Thyroid gland (tissue), 4 donors: ENCODE measurements around the gene NAALADL2. TPM values are rescaled to one million over a fixed set of nuclear protein-coding genes. Genes with fewer than 3 reads are reported as not detected.
"Not testable (repeated sequence)": the region's sequence is repeated elsewhere in the genome, so short reads cannot be mapped to it uniquely, and the experiment has no call there.

Experiments used
- DNase-seq, 2 donors: peaks; one replicate each; pipeline ENCODE4 v3.0.0-alpha.2; 2019
- H3K27ac ChIP-seq, 3 donors: fragments of 200-600 bp; sonication (generic); 1 replicate in 2 of 3; 2 replicates in 1 of 3; pipeline ENCODE4 v1.5.1; 2016 to 2019; ENCODE audit warnings: mild to moderate bottlenecking in 1 of 3, moderate library complexity in 1 of 3
- H3K27me3 ChIP-seq: fragments of 200-600 bp; sonication (generic); one replicate; pipeline ENCODE4 v1.5.1; 2019
- H3K36me3 ChIP-seq, 2 donors: fragments of 200-600 bp; sonication (generic); one replicate each; pipeline ENCODE4 v1.5.1; 2016 to 2019
- H3K4me1 ChIP-seq, 2 donors: fragments of 200-600 bp; sonication (generic); one replicate each; pipeline ENCODE4 v1.5.1; 2017 to 2019
- H3K4me3 ChIP-seq, 3 donors: fragments of 200-600 bp; sonication (generic); replicated peaks in 1 of 3; 1 replicate in 2 of 3; 2 replicates in 1 of 3; pipeline ENCODE4 v1.5.1; 2016; ENCODE audit warnings: mild to moderate bottlenecking in 1 of 3
- H3K9me3 ChIP-seq: fragments of 200-600 bp; sonication (generic); one replicate; pipeline ENCODE4 v1.5.1; 2017
- POLR2A ChIP-seq, 2 donors: fragments of 450-650 bp; IDR thresholded peaks; one replicate each; pipeline ENCODE4 v1.6.1; 2017; ENCODE audit warnings: antibody characterized with exemption in 2 of 2, mild to moderate bottlenecking in 2 of 2, moderate library complexity in 1 of 2
- WGBS, 2 donors: methylation state at CpG; one replicate each; pipeline ENCODE4 v1.1.5; 2017; 5-methylcytosine and 5-hydroxymethylcytosine counted together
- intact Hi-C: fragments of 100-400 bp; cut with DNase I; formaldehyde crosslinking; loops from one replicate; pipeline ENCODE4 v1.15.1; 2023
- total RNA-seq, 4 donors: library from RNA; depleted of rRNA; stranded (reverse); fragments of >200 nt; gene quantifications; one replicate each; pipeline ENCODE4 v1.2.3, GENCODE V29; 2016
- TF ChIP-seq, protein P1 (sequence below), 6 experiments: fragments of 200-600 bp in 3 of 6; fragments of 450-650 bp in 3 of 6; sonication (generic) in 3 of 6; IDR thresholded peaks; one replicate each; pipeline ENCODE4 v1.5.1; 2016 to 2019; ENCODE audit warnings: antibody characterized with exemption in 6 of 6, mild to moderate bottlenecking in 2 of 6, inconsistent platforms in 1 of 6, moderate library complexity in 1 of 6

Gene NAALADL2
- total RNA-seq, 4 donors from 2014 or later: 7.6 to 14.7 (median 9.0) TPM

DNA sequence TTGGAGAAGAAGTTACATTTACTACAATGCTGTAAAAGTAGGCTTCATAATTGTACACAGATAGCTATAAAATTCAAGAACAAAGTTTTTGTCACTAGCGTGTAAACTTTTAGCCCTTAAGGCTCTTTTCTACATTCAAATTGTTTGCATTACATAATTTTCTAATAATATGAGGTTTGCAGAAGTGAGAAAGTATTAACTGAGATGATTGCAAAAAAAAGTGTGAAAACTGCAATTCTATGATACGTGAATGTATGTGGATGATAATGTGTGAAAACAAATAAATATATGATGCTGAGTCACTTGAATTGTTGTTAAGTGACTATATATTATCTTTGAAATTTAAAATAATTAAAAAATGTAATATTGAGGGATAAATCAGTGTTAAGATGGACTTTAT is 557.5 kb downstream of the NAALADL2 start:
- Histone ChIP-seq H3K4me3 (no peak overlapping the region), H3K27me3 (no peaks in the 10 kb centered on the region), H3K9me3 (no peaks in the 10 kb centered on the region), H3K27ac (no peak overlapping the region), H3K36me3 (no peaks in the 10 kb centered on the region), H3K4me1 (no peaks in the 10 kb centered on the region)
- no peak for DNase-seq
- 95 to 98% methylated on average over 2 of the region's 2 CpGs for WGBS, 2 donors
- TF ChIP-seq POLR2A (IDR thresholded peaks at IDR 0.05): no peak
- TF ChIP-seq, protein P1, sequence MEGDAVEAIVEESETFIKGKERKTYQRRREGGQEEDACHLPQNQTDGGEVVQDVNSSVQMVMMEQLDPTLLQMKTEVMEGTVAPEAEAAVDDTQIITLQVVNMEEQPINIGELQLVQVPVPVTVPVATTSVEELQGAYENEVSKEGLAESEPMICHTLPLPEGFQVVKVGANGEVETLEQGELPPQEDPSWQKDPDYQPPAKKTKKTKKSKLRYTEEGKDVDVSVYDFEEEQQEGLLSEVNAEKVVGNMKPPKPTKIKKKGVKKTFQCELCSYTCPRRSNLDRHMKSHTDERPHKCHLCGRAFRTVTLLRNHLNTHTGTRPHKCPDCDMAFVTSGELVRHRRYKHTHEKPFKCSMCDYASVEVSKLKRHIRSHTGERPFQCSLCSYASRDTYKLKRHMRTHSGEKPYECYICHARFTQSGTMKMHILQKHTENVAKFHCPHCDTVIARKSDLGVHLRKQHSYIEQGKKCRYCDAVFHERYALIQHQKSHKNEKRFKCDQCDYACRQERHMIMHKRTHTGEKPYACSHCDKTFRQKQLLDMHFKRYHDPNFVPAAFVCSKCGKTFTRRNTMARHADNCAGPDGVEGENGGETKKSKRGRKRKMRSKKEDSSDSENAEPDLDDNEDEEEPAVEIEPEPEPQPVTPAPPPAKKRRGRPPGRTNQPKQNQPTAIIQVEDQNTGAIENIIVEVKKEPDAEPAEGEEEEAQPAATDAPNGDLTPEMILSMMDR (IDR thresholded peaks at IDR 0.05): no peak
- intact Hi-C loops: no loop called here

- H3K4me1 ChIP-seq: no peaks in the 10 kb centered on the region
- DNase-seq: no peak
- no peak overlapping the region for H3K27ac ChIP-seq
- intact Hi-C loops: no loop called here
- no peak for TF ChIP-seq POLR2A (IDR thresholded peaks at IDR 0.05)
- TF ChIP-seq, protein P1 (IDR thresholded peaks at IDR 0.05): no peak
- 90 to 93% methylated on average over 1 of the region's 1 CpG for WGBS, 2 donors
- H3K4me3 ChIP-seq: no peak overlapping the region
- no peaks in the 10 kb centered on the region for H3K36me3 ChIP-seq
- H3K27me3 ChIP-seq: no peaks in the 10 kb centered on the region
- H3K9me3 ChIP-seq: no peaks in the 10 kb centered on the region
Measured at GRCh38 chr3:175417426-175417825, 558.3 kb downstream of the NAALADL2 start.

- no peaks in the 10 kb centered on the region for H3K4me1 ChIP-seq
- no peak overlapping the region for H3K4me3 ChIP-seq
- H3K9me3 ChIP-seq: no peaks in the 10 kb centered on the region
- 77 to 85% methylated on average over 2 of the region's 2 CpGs for WGBS, 2 donors
- no peak for DNase-seq
- no peak overlapping the region for H3K27ac ChIP-seq
- H3K36me3 ChIP-seq: no peaks in the 10 kb centered on the region
- TF ChIP-seq, protein P1 (IDR thresholded peaks at IDR 0.05): no peak
- TF ChIP-seq POLR2A (IDR thresholded peaks at IDR 0.05): no peak
- intact Hi-C loops: no loop called here
- no peaks in the 10 kb centered on the region for H3K27me3 ChIP-seq
Measured at GRCh38 chr3:175421902-175422301, 562.8 kb downstream of the NAALADL2 start.

GRCh38 chr3:175422744-175423143 is 563.6 kb downstream of the NAALADL2 start:
- no peaks in the 10 kb centered on the region for H3K9me3 ChIP-seq
- 85 to 97% methylated on average over 2 of the region's 2 CpGs for WGBS, 2 donors
- intact Hi-C loops: no loop called here
- TF ChIP-seq, protein P1 (IDR thresholded peaks at IDR 0.05): no peak
- no peak for TF ChIP-seq POLR2A (IDR thresholded peaks at IDR 0.05)
- H3K4me1 ChIP-seq: no peaks in the 10 kb centered on the region
- H3K4me3 ChIP-seq: no peak overlapping the region
- no peaks in the 10 kb centered on the region for H3K36me3 ChIP-seq
- DNase-seq: no peak
- no peaks in the 10 kb centered on the region for H3K27me3 ChIP-seq
- no peak overlapping the region for H3K27ac ChIP-seq

GRCh38 chr3:175423848-175424247 is 564.7 kb downstream of the NAALADL2 start:
- intact Hi-C loops, DNase-seq, H3K9me3 ChIP-seq, H3K4me1 ChIP-seq, H3K27ac ChIP-seq, H3K27me3 ChIP-seq, H3K4me3 ChIP-seq, H3K36me3 ChIP-seq: not testable (repeated sequence)
- WGBS, 2 donors: 95 to 96% methylated on average over 2 of the region's 2 CpGs

GRCh38 chr3:175426805-175427204 is 567.7 kb downstream of the NAALADL2 start:
- 92 to 94% methylated on average over 5 of the region's 5 CpGs for WGBS, 2 donors
- no peak overlapping the region for H3K4me3 ChIP-seq
- no peaks in the 10 kb centered on the region for H3K9me3 ChIP-seq
- H3K27ac ChIP-seq: no peak overlapping the region
- intact Hi-C loops: no loop called here
- H3K27me3 ChIP-seq: no peaks in the 10 kb centered on the region
- DNase-seq: no peak
- no peak for TF ChIP-seq POLR2A (IDR thresholded peaks at IDR 0.05)
- TF ChIP-seq, protein P1 (IDR thresholded peaks at IDR 0.05): no peak
- H3K4me1 ChIP-seq: no peaks in the 10 kb centered on the region
- no peaks in the 10 kb centered on the region for H3K36me3 ChIP-seq
